Upper lobe of right lung (tissue), 1 donor: ENCODE measurements around the gene RAB3C. TPM values are rescaled to one million over a fixed set of nuclear protein-coding genes. Genes with fewer than 3 reads are reported as not detected.

Experiments
- ATAC-seq: fragments of 200-7000 bp; cut with Tn5 transposase; one replicate; pipeline ENCODE4 v1.9.1; 2020; ENCODE audit warnings: mild to moderate bottlenecking, moderate library complexity
- DNase-seq: peaks from one replicate; pipeline ENCODE4 v3.0.0-alpha.2; 2020
- H3K27ac ChIP-seq: fragments of 200-600 bp; one replicate; pipeline ENCODE4 v1.8.0; 2022
- H3K27me3 ChIP-seq: fragments of 200-600 bp; one replicate; pipeline ENCODE4 v1.8.0; 2022; ENCODE audit warnings: mild to moderate bottlenecking
- H3K36me3 ChIP-seq: fragments of 200-600 bp; one replicate; pipeline ENCODE4 v1.8.0; 2022
- H3K4me1 ChIP-seq: fragments of 200-600 bp; one replicate; pipeline ENCODE4 v1.8.0; 2022
- H3K4me3 ChIP-seq: fragments of 200-600 bp; one replicate; pipeline ENCODE4 v1.8.0; 2022; ENCODE audit warnings: mild to moderate bottlenecking
- H3K9me3 ChIP-seq: fragments of 200-600 bp; one replicate; pipeline ENCODE4 v1.8.0; 2022
- intact Hi-C: fragments of 100-400 bp; cut with DNase I; formaldehyde crosslinking; loops from one replicate; pipeline ENCODE4 v1.11.0; 2022
- total RNA-seq: library from RNA; stranded (reverse); fragmentation: NEBNext Ultra II Directional; extraction: Animal tissue kit (Norgen Biotek cat#: 25700); gene quantifications from one replicate; pipeline ENCODE4 v1.2.1, GENCODE V29; 2021
- TF ChIP-seq, protein P1 (sequence below): fragments of 200-600 bp; IDR thresholded peaks from one replicate; pipeline ENCODE4 v1.8.0; 2022; ENCODE audit warnings: antibody characterized with exemption
- donor health status: DM: no; HTN: yes; CAD: no; lungs with severe emphysema.

Gene RAB3C
- total RNA-seq, 1 donor from 2014 or later: 0.67 TPM

DNA sequence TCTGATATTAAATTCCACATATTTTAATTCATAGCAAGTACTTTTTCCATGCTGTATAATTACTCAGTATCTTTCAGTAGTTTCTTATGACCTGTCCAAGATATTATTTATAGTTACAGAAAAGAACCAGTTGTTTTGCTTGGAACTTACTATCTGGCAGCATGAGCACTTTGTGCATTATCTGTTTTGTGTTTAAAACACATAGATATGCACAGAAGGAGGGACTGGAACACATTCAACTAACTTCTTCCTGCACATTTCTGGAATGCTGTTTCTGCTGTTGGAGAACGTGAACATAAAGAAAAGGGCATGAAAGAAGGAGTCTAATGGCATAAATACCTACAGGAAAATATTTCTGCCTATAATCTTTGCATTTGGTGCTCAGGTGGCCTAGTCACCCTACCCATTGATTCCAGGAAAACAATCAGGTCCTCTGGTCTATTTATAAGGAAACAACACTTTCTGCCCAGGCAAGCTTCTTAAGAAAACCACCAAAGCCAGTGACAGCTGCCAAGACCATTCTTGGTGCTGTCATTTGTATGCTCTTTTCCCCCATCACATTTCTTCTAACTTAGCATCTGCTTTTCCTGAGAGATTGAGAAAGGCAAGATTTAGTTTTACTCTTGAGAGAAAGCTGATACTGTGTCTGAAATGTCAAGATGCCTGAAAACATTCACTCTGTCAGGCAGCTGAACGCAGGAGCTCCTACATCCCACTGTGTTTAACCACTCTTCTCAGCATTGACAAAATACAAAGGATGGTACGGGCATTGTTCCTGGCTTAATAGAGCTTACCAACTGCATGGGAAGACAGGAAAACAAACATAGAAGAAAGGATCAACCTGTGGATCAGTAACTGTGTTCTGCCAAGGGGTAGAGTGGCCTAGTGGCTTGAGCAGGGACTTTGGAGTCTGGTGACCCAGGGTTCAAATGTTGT is 40.3 kb downstream of the RAB3C start:
- TF ChIP-seq, protein P1, sequence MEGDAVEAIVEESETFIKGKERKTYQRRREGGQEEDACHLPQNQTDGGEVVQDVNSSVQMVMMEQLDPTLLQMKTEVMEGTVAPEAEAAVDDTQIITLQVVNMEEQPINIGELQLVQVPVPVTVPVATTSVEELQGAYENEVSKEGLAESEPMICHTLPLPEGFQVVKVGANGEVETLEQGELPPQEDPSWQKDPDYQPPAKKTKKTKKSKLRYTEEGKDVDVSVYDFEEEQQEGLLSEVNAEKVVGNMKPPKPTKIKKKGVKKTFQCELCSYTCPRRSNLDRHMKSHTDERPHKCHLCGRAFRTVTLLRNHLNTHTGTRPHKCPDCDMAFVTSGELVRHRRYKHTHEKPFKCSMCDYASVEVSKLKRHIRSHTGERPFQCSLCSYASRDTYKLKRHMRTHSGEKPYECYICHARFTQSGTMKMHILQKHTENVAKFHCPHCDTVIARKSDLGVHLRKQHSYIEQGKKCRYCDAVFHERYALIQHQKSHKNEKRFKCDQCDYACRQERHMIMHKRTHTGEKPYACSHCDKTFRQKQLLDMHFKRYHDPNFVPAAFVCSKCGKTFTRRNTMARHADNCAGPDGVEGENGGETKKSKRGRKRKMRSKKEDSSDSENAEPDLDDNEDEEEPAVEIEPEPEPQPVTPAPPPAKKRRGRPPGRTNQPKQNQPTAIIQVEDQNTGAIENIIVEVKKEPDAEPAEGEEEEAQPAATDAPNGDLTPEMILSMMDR: no peak
- ATAC-seq (no peak), DNase-seq (no peak)

DNA sequence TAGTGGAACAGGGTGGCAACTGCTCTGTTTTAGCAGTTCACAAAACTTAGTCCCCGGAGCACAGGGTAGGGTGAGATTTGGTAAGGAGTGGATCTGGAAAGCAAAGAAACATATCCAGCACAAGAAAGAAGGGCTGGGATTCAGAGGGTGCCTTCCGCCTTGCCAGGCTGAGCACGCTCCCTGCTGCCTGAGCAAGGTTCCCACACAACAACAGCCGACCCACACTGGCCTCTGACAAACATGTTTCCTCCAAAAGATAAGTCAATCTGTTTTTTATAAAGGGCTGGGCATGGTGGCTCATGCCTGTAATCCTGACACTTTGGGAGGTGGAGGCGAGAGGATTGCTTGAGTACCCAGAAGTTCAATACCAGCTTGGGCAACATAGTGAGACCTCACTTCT is 45.8 kb downstream of the RAB3C start:
- no peak for ATAC-seq
- Histone ChIP-seq H3K9me3 (no peaks in the 10 kb centered on the region), H3K27ac (no peak overlapping the region), H3K27me3 (no peaks in the 10 kb centered on the region), H3K36me3 (no peaks in the 10 kb centered on the region), H3K4me1 (no peaks in the 10 kb centered on the region), H3K4me3 (no peak overlapping the region)
- no peak for DNase-seq
- TF ChIP-seq, protein P1: no peak
- intact Hi-C loops: no loop called here

More for the DNA sequence above, 40.3 kb downstream of the RAB3C start:
- no peaks in the 10 kb centered on the region for H3K36me3 ChIP-seq
- H3K9me3 ChIP-seq: no peaks in the 10 kb centered on the region
- no peaks in the 10 kb centered on the region for H3K27me3 ChIP-seq
- H3K4me1 ChIP-seq: no peaks in the 10 kb centered on the region
- intact Hi-C loops: no loop called here
- H3K4me3 ChIP-seq: no peak overlapping the region
- H3K27ac ChIP-seq: no peak overlapping the region

DNA sequence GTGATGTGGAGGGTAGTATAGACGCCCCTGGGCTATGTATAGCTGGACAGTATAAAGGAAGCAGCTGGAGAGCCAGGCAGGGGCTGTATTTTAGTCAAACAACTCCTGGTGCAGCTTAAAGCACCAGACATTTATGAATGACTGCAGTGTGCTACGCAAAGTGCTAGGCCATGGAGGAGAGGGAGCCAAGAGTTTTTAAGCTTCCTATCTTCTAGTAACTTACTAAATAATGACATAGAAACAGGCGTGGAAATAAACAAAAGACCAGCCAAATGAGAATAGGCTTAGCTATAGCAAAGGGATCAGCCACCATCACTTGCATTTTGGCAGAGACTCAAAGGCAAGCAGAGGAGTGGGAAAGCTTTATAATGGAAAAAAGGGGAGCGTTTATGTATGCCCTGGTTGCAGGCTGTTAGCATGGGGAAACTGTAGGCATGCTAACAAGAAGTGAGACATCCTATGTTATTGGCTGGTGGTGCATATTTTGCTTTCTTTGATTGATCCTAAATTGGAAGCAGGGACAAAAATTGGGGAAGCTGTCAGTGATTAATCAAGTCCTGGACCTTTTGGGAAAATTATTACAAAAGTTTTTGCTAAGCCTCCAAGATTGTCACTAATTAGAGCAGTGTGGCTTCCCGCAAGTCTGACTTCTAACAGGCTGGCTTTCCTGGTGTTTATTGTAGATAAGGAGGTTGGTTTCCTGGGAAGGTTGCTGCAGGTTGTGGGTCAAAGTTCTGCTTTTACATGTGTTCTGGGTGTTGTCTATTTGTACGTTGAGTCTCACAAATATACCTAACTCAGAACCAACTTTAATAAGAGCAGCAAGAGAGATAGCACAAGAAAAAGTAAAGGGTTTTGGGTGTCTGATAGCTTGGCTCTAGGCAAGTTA is 46.6 kb downstream of the RAB3C start:
- no peak overlapping the region for H3K27ac ChIP-seq
- no peak overlapping the region for H3K4me3 ChIP-seq
- H3K9me3 ChIP-seq: no peaks in the 10 kb centered on the region
- no peaks in the 10 kb centered on the region for H3K4me1 ChIP-seq
- H3K36me3 ChIP-seq: no peaks in the 10 kb centered on the region
- TF ChIP-seq, protein P1: no peak
- ATAC-seq (no peak), DNase-seq (no peak)
- intact Hi-C loops: no loop called here
- no peaks in the 10 kb centered on the region for H3K27me3 ChIP-seq

DNA sequence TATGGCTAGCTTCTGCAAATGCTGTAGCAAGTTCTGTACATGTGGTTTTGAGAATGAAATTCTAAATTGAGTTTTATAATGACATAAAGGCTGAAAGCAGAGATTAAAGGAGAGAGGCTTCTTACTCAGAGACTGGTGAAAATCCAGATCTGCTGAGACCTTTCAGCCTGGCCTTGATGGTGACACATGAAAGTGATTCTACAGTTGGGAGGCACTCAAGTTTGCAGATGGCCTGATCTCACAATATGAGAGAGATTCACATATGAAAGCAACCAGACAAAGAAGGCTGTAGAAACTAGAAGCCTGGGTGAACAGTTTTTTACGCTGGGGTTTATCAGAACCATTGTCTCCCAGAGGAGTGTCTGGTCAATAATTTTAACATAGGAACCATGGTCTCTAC is 49.0 kb downstream of the RAB3C start:
- ATAC-seq (no peak), DNase-seq (no peak)
- no peaks in the 10 kb centered on the region for H3K36me3 ChIP-seq
- H3K9me3 ChIP-seq: no peaks in the 10 kb centered on the region
- H3K27me3 ChIP-seq: no peaks in the 10 kb centered on the region
- H3K4me3 ChIP-seq: no peak overlapping the region
- intact Hi-C loops: no loop called here
- TF ChIP-seq, protein P1: no peak
- no peak overlapping the region for H3K27ac ChIP-seq
- no peaks in the 10 kb centered on the region for H3K4me1 ChIP-seq

DNA sequence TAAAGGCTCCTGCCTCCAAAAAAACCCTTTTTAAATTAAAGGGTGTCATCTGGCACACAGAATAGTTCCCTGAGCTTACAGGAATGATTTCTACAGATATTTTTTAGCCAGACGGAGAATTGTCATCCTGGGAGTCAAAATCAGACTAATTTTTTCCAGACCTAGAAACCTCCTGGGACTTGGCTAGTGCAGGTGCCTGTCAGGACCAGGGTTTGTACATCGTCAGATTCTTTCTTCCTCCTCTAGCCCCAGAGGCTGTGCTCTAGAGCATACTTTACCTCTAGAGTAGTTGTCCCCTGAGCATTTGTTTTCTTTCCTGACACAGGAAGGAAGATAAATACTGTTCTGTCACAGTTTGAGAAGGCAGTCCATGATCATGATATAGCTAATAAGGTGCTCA is 52.5 kb downstream of the RAB3C start:
- Histone ChIP-seq H3K27me3 (no peaks in the 10 kb centered on the region), H3K4me3 (no peak overlapping the region), H3K27ac (no peak overlapping the region), H3K36me3 (no peaks in the 10 kb centered on the region), H3K4me1 (no peaks in the 10 kb centered on the region), H3K9me3 (no peaks in the 10 kb centered on the region)
- intact Hi-C loops: no loop called here
- TF ChIP-seq, protein P1: no peak
- DNase-seq (no peak), ATAC-seq (no peak)
